ENCODE results near the gene PCF11. TPM values are rescaled to one million over a fixed set of nuclear protein-coding genes. Genes with fewer than 3 reads are reported as not detected.

The PCF11 gene
- polyA plus RNA-seq, 4 donors = 13.8 to 65.0 (median 21.1) TPM

Other genes with a start within 250 kb of the PCF11 start
- 10 to 100 TPM in 2 of 4 donors, 1 to 10 TPM in 2; 3.2 to 15.9 (median 8.9) TPM for gene RAB30, start 85.2 kb upstream of the PCF11 start, polyA plus RNA-seq
- gene ANKRD42, start 36.6 kb downstream of the PCF11 start, polyA plus RNA-seq = 1 to 10 TPM; 4.3 to 9.1 (median 5.2) TPM
- 10 to 100 TPM; 35.5 to 60.4 (median 45.2) TPM for gene CCDC90B, start 129.2 kb downstream of the PCF11 start, polyA plus RNA-seq

Measured in small intestine (tissue), 4 donors.